Stimulated activated CD4-positive, alpha-beta T cell treated with anti-CD3 and anti-CD28 coated beads, Interleukin-2, amount 100 ng/mL, for 24 hours (primary cell): ENCODE measurements around the gene TTC31.
A peak's percentile ranks its signal among the peaks of the same experiment; 100 is the strongest.

Source experiments
- DNase-seq, 2 donors: peaks; one replicate each; pipeline ENCODE4 v3.0.0-alpha.2; 2020

TTC31 gene

GRCh38 chr2:74488643-74489481 lies 6.0 kb downstream of the TTC31 start:
- DNase-seq = no peak

GRCh38 chr2:74489906-74490305 lies 7.0 kb downstream of the TTC31 start:
- no peak for DNase-seq

- no peak for DNase-seq
Observed at GRCh38 chr2:74491648-74492544, 9.0 kb downstream of the TTC31 start.

GRCh38 chr2:74493546-74493945 lies 10.7 kb downstream of the TTC31 start:
- no peak for DNase-seq

- no peak for DNase-seq
Observed at GRCh38 chr2:74495440-74495839, 12.6 kb downstream of the TTC31 start.

- DNase-seq = no peak
Observed at GRCh38 chr2:74496997-74497776, 14.3 kb downstream of the TTC31 start.

GRCh38 chr2:74497777-74498499 lies 15.1 kb downstream of the TTC31 start:
- peak in 1 of 2 donors; percentile 57 for DNase-seq

GRCh38 chr2:74498500-74499266 lies 15.8 kb downstream of the TTC31 start:
- peak in 1 of 2 donors; percentile 40 for DNase-seq

- peak in 1 of 2 donors; percentile 63 for DNase-seq
Observed at GRCh38 chr2:74499267-74499939, 16.5 kb downstream of the TTC31 start, which contains the start of gene LBX2. Gene LBX2, minus strand, starts transcription at chr2:74499603. Its CDS starts 66 bp downstream, at chr2:74499537.

GRCh38 chr2:74499940-74500577 lies 17.2 kb downstream of the TTC31 start:
- no peak for DNase-seq

GRCh38 chr2:74500578-74500946 lies 17.7 kb downstream of the TTC31 start:
- DNase-seq = no peak

- no peak for DNase-seq
Observed at GRCh38 chr2:74501335-74502071, 18.6 kb downstream of the TTC31 start.

GRCh38 chr2:74502147-74502719 lies 19.4 kb downstream of the TTC31 start:
- DNase-seq = no peak

- peak in 1 of 2 donors; percentile 67 for DNase-seq
Observed at GRCh38 chr2:74502720-74503505, 20.0 kb downstream of the TTC31 start.

- no peak for DNase-seq
Observed at GRCh38 chr2:74503506-74504475, 20.9 kb downstream of the TTC31 start.

- DNase-seq = no peak
Observed at GRCh38 chr2:74504591-74504990, 21.7 kb downstream of the TTC31 start.
